Heart left ventricle (tissue), 16 donors: ENCODE data around the gene PTPRN2. TPM values are rescaled to one million over a fixed set of nuclear protein-coding genes. Genes with fewer than 3 reads are reported as not detected.

Experiments
- ATAC-seq, 4 donors: fragments of 200-7000 bp; cut with Tn5 transposase; one replicate each; pipeline ENCODE4 v1.9.1; 2020 to 2022; ENCODE audit warnings: moderate library complexity in 4 of 4, mild to moderate bottlenecking in 3 of 4, moderate number of reproducible peaks in 1 of 4
- DNase-seq, 5 donors: peaks; one replicate each; pipeline ENCODE4 v3.0.0-alpha.2; 2020
- H3K27ac ChIP-seq, 12 donors: fragments of 200-600 bp; sonication (generic) in 4 of 12; one replicate each; pipeline versions ENCODE4 v1.5.0 to v1.8.0; 2016 to 2022; ENCODE audit warnings: mild to moderate bottlenecking in 2 of 12
- H3K27me3 ChIP-seq, 9 donors: fragments of 200-600 bp; sonication (generic) in 2 of 9; one replicate each; pipeline versions ENCODE4 v1.5.1 to v1.8.0; 2016 to 2022; ENCODE audit warnings: mild to moderate bottlenecking in 3 of 9
- H3K36me3 ChIP-seq, 9 donors: fragments of 200-600 bp; sonication (generic) in 2 of 9; one replicate each; pipeline versions ENCODE4 v1.5.0 to v1.8.0; 2018 to 2022; ENCODE audit warnings: mild to moderate bottlenecking in 2 of 9
- H3K4me1 ChIP-seq, 12 donors: fragments of 200-600 bp; sonication (generic) in 4 of 12; one replicate each; pipeline versions ENCODE4 v1.5.0 to v1.8.0; 2016 to 2022; ENCODE audit warnings: mild to moderate bottlenecking in 3 of 12
- H3K4me3 ChIP-seq, 12 donors: fragments of 200-600 bp; sonication (generic) in 4 of 12; one replicate each; pipeline versions ENCODE4 v1.5.0 to v1.8.0; 2017 to 2022; ENCODE audit warnings: mild to moderate bottlenecking in 9 of 12, moderate library complexity in 4 of 12
- H3K9me3 ChIP-seq, 12 donors: fragments of 200-600 bp; sonication (generic) in 4 of 12; one replicate each; pipeline versions ENCODE4 v1.5.0 to v1.8.0; 2016 to 2022; ENCODE audit warnings: mild to moderate bottlenecking in 1 of 12
- POLR2A ChIP-seq, 2 donors: fragments of 450-650 bp; IDR thresholded peaks; one replicate each; pipeline ENCODE4 v1.6.1; 2017; ENCODE audit warnings: antibody characterized with exemption in 2 of 2, mild to moderate bottlenecking in 2 of 2, moderate library complexity in 2 of 2
- WGBS, 4 donors: extraction: QIAGEN DNeasy Blood & Tissue Kit in 2 of 4; methylation state at CpG; one replicate each; pipeline versions ENCODE4 v1.1.5 to v1.1.7; 2013 to 2018; 5-methylcytosine and 5-hydroxymethylcytosine counted together
- intact Hi-C, 10 donors: fragments of 100-400 bp; cut with DNase I; formaldehyde crosslinking; loops; one replicate each; pipeline versions ENCODE4 v1.11.1 to v1.14.2; 2022
- polyA plus RNA-seq, 2 donors: library from polyadenylated mRNA; stranded (reverse); fragments of 200-250 nt; gene quantifications; one replicate each; pipeline ENCODE4 v1.2.3, GENCODE V29; 2013
- total RNA-seq, 9 donors: library from RNA; depleted of rRNA in 2 of 9; stranded (reverse); fragments of >200 nt in 2 of 9; fragmentation: NEBNext Ultra II Directional in 3 of 9; extraction: Animal tissue kit (Norgen Biotek cat#: 25700) in 3 of 9; gene quantifications; one replicate each; pipeline versions ENCODE4 v1.1.0 to v1.2.4, GENCODE V29; 2016 to 2023
- TF ChIP-seq, protein P1 (sequence below), 12 donors: fragments of 200-600 bp; sonication (generic) in 4 of 12; IDR thresholded peaks; one replicate each; pipeline versions ENCODE4 v1.5.0 to v1.8.0; 2018 to 2022; ENCODE audit warnings: antibody characterized with exemption in 12 of 12, mild to moderate bottlenecking in 5 of 12
- donor health status: ischemic (EF 13 %, LVEDD 7.1; RV severe dilation, severe dysfunction).
- donor health status: healthy with polysubstance abuse.
- donor health status: DM: no; HTN: yes; CAD: no.
- donor health status: DM: no; HTN: no; CAD: no.
- donor health status: ischemic (EF 25% LVEDD 6.9; RV normal size, moderate dysfunction).
- donor health status: ischemic (EF 25% LVEDD 5.7; RV mildly dilated, moderate dysfunction).
- donor health status: healthy.
- donor health status: DM: yes; HTN: yes; CAD: no.
- donor health status: ischemic (EF 35%, LVEDD 5.7; RV mildly dilated, moderate dysfunction).
- donor health status: nonischemic (EF 11% LVEDD 7.7; RV severe dilation, severe dysfunction).
- donor health status: DM: yes; HTN: yes; CAD: no.
- donor health status: PGD.
- donor health status: ischemic (EF 29% LVEDD 5.4; RV normal size, mild dysfunction).
- donor health status: nonischemic (EF 23%, LVEDD 6.1; RV moderate dilation, normal function).

PTPRN2 gene
- total and polyA plus RNA-seq, 11 donors: 0.61 to 2.3 (median 1.3) TPM

DNA sequence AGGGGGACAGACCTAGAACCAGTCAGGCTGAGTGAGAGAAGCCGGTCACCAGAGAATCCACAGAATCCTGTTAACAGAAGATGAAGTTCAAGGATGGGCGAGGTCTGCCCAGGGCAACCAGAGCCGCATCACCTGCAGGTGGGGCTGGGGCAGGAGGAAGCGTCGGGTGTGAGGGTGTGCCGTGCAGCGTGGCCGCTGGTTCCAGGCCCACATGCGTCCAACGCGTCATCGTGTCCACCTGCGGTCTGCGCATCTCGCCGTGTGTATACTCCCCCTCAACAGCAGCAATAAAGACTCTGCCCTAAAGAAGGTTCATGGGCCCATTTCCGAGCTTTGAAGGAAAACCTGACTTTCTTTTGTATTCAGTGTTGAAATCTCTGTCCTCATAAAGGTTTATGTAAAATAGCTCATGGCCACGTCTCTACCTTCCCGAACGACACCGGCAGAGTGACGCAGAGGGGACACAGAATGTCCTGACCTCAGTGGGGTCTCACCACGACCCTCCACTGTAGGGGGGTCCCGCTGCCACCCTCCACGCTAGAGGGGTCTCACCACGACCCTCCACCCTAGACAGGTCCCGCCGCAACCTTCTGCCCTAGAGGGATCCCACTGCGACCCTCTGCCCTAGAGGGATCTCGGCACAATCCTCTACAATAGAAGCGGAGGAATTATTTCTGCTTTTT, 446.9 kb downstream of the PTPRN2 start:
- Histone ChIP-seq H3K9me3 (peaks cover 0 to 10% (median 0%) of the 10 kb centered on the region in 12 donors), H3K27ac (no peak overlapping the region), H3K36me3 (no peaks in the 10 kb centered on the region), H3K27me3 (no peaks in the 10 kb centered on the region), H3K4me1 (no peaks in the 10 kb centered on the region), H3K4me3 (no peak overlapping the region)
- DNase-seq: no peak
- WGBS, 4 donors: 84 to 91% (median 89%) methylated on average over 31 of the region's 31 CpGs
- intact Hi-C loops: no loop called here
- no peak for TF ChIP-seq POLR2A (IDR thresholded peaks at IDR 0.05)
- TF ChIP-seq, protein P1, sequence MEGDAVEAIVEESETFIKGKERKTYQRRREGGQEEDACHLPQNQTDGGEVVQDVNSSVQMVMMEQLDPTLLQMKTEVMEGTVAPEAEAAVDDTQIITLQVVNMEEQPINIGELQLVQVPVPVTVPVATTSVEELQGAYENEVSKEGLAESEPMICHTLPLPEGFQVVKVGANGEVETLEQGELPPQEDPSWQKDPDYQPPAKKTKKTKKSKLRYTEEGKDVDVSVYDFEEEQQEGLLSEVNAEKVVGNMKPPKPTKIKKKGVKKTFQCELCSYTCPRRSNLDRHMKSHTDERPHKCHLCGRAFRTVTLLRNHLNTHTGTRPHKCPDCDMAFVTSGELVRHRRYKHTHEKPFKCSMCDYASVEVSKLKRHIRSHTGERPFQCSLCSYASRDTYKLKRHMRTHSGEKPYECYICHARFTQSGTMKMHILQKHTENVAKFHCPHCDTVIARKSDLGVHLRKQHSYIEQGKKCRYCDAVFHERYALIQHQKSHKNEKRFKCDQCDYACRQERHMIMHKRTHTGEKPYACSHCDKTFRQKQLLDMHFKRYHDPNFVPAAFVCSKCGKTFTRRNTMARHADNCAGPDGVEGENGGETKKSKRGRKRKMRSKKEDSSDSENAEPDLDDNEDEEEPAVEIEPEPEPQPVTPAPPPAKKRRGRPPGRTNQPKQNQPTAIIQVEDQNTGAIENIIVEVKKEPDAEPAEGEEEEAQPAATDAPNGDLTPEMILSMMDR (IDR thresholded peaks at IDR 0.05): no peak
- no peak for ATAC-seq

DNA sequence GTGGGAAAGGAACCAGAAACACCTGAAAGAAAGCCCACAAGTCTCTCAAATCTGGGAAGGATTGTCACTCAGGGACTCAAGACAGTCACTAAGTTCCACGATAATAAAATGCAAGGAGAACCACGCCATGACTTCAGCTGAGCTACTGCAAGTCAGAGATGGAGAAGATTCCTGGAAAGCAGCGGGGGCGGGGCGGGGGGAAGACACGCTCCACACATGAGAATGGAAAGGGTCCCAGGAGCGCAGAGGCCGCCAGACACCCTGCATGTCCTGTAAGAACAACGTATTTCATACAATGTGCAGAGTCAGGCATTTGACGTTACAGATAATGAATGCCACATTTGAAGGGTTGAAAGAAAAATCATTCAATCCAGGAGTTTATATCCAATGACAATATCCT, 448.1 kb downstream of the PTPRN2 start:
- intact Hi-C loops: no loop called here
- H3K4me1 ChIP-seq: no peaks in the 10 kb centered on the region
- TF ChIP-seq, protein P1 (IDR thresholded peaks at IDR 0.05): no peak
- no peak for TF ChIP-seq POLR2A (IDR thresholded peaks at IDR 0.05)
- H3K9me3 ChIP-seq: peaks cover 0 to 10% (median 0%) of the 10 kb centered on the region in 12 donors
- ATAC-seq (no peak), DNase-seq (peak in 1 of 5 donors; percentile 19)
- H3K27me3 ChIP-seq: peaks cover 0 to 2% (median 0%) of the 10 kb centered on the region in 9 donors
- WGBS, 4 donors: 84 to 89% (median 87%) methylated on average over 10 of the region's 10 CpGs
- H3K4me3 ChIP-seq: no peak overlapping the region
- H3K36me3 ChIP-seq: no peaks in the 10 kb centered on the region
- no peak overlapping the region for H3K27ac ChIP-seq

DNA sequence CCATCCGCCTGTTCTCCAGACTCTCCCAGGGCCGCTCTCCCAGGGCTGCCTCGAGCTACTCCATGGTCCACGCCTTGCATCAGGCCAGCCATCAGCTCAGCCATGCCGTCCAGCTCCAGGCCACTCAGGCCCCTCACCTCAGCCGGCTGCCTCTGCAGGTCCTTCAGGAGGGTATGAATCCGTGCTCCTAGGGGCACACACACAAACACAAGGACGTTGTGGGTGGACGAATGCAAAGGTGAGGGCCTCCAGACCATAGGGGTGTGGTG, 449.4 kb downstream of the PTPRN2 start:
- Histone ChIP-seq H3K4me3 (no peak overlapping the region), H3K27ac (no peak overlapping the region), H3K27me3 (peaks cover 0 to 3% (median 0%) of the 10 kb centered on the region in 9 donors), H3K9me3 (peaks cover 0 to 10% (median 0%) of the 10 kb centered on the region in 12 donors), H3K4me1 (no peaks in the 10 kb centered on the region), H3K36me3 (no peaks in the 10 kb centered on the region)
- TF ChIP-seq, protein P1 (IDR thresholded peaks at IDR 0.05): no peak
- TF ChIP-seq POLR2A (IDR thresholded peaks at IDR 0.05): no peak
- no peak for ATAC-seq
- 76 to 80% (median 79%) methylated on average over 5 to 9 of the region's 9 CpGs for WGBS, 4 donors
- intact Hi-C loops: no loop called here
- DNase-seq: no peak

DNA sequence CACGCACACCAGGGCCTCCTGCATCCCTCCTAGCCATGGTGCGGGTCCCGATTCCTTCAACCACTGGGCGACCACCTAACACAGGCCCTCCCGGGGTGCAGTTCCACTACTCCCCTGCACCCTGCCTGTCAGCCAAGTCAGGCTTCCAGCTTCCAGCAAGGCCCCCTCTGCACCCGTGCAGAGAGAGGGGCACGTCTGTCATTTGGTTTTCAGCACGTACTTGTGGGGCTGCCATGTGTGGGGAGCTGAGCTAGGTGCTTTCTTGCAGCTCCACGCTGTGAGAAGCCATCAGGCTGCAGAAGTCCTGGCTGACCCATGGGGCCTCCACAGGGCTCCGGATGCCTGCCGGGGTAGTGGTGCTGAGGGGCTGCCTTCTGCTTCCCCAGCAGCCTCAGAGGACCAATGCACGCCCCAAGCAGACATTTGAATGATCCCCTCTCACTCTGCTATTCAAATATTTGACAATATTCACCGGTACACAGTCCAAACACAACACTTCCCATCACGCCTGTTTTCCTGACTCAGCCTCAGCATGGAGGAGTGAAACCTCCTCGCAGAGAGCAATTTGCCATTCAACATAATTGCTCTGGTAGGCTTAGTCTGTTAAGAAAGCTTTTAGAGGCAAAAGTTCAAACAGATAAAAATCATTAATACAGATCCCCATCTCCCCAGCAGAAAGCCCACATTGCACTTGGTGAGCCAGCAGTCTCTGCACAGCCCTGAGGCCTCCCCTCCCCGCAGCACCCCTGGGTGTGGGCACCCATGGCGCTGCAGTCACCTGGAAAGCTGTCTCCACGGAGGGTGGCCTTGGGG, 449.9 kb downstream of the PTPRN2 start:
- H3K36me3 ChIP-seq: no peaks in the 10 kb centered on the region
- H3K27ac ChIP-seq: no peak overlapping the region
- ATAC-seq (no peak), DNase-seq (no peak)
- 80 to 87% (median 85%) methylated on average over 15 to 18 of the region's 18 CpGs for WGBS, 4 donors
- H3K27me3 ChIP-seq: peaks cover 0 to 3% (median 0%) of the 10 kb centered on the region in 9 donors
- H3K4me1 ChIP-seq: no peaks in the 10 kb centered on the region
- intact Hi-C loops: no loop called here
- H3K9me3 ChIP-seq: peaks cover 0 to 5% (median 0%) of the 10 kb centered on the region in 12 donors
- TF ChIP-seq POLR2A (IDR thresholded peaks at IDR 0.05): no peak
- TF ChIP-seq, protein P1 (IDR thresholded peaks at IDR 0.05): no peak
- H3K4me3 ChIP-seq: no peak overlapping the region
